Mesothelial cell of epicardium (in vitro differentiated cells): Measurements from ENCODE around the gene FADS3. TPM values are rescaled to one million over a fixed set of nuclear protein-coding genes. Genes with fewer than 3 reads are reported as not detected.

ENCODE experiments used
- DNase-seq, 2 experiments: peaks; one replicate each; pipeline ENCODE4 v3.0.0; 2021; ENCODE audit warnings: low spot score in 2 of 2; ENCODE audit not compliant: unreplicated experiment in 2 of 2
- H3K27ac Mint-ChIP-seq: 2 replicates; pipeline ENCODE4 v1.8.0; 2021; ENCODE audit warnings: mixed read lengths
- H3K27me3 Mint-ChIP-seq: 2 replicates; pipeline ENCODE4 v1.8.0; 2021; ENCODE audit warnings: low read depth, mixed read lengths
- H3K36me3 Mint-ChIP-seq: 2 replicates; pipeline ENCODE4 v1.8.0; 2021; ENCODE audit warnings: mixed read lengths
- H3K4me1 Mint-ChIP-seq: 2 replicates; pipeline ENCODE4 v1.8.0; 2021; ENCODE audit warnings: mixed read lengths
- H3K4me3 Mint-ChIP-seq: 2 replicates; pipeline ENCODE4 v1.8.0; 2021; ENCODE audit warnings: mild to moderate bottlenecking, moderate library complexity, mixed read lengths
- H3K9me3 Mint-ChIP-seq: 2 replicates; pipeline ENCODE4 v1.8.0; 2021; ENCODE audit warnings: mixed read lengths
- CTCF ChIP-seq: fragments of 200-600 bp; sonication (generic); IDR thresholded peaks from one replicate; pipeline ENCODE4 v1.5.0; 2021; ENCODE audit warnings: antibody characterized with exemption; ENCODE audit not compliant: unreplicated experiment
- total RNA-seq: library from RNA; stranded (reverse); gene quantifications from 3 replicates; pipeline ENCODE4 v1.2.1, GENCODE V29; 2021

Gene FADS3
- total RNA-seq, 1 donor from 2014 or later: 8.9 TPM

- no peaks in the 10 kb centered on the region for H3K9me3 Mint-ChIP-seq
- H3K36me3 Mint-ChIP-seq: no peaks in the 10 kb centered on the region
- TF ChIP-seq CTCF: peak; percentile 100
- peak; percentile 83 to 96 for DNase-seq
- no peaks in the 10 kb centered on the region for H3K27me3 Mint-ChIP-seq
- H3K4me1 Mint-ChIP-seq: peaks cover 3% of the 10 kb centered on the region
- no peak overlapping the region for H3K4me3 Mint-ChIP-seq
- H3K27ac Mint-ChIP-seq: no peak overlapping the region
These were observed 7.9 kb upstream of the FADS3 start for GRCh38 chr11:61899146-61899841.

GRCh38 chr11:61898247-61898582 is 6.9 kb upstream of the FADS3 start:
- no peaks in the 10 kb centered on the region for H3K36me3 Mint-ChIP-seq
- H3K4me3 Mint-ChIP-seq: no peak overlapping the region
- no peak overlapping the region for H3K27ac Mint-ChIP-seq
- DNase-seq: no peak
- peaks cover 3% of the 10 kb centered on the region for H3K4me1 Mint-ChIP-seq
- H3K9me3 Mint-ChIP-seq: no peaks in the 10 kb centered on the region
- no peak for TF ChIP-seq CTCF
- no peaks in the 10 kb centered on the region for H3K27me3 Mint-ChIP-seq

GRCh38 chr11:61897387-61898246 is 6.3 kb upstream of the FADS3 start:
- Mint-ChIP-seq H3K27ac (no peak overlapping the region), H3K9me3 (no peaks in the 10 kb centered on the region), H3K4me1 (peaks cover 3% of the 10 kb centered on the region), H3K27me3 (no peaks in the 10 kb centered on the region), H3K36me3 (no peaks in the 10 kb centered on the region), H3K4me3 (no peak overlapping the region)
- DNase-seq: peak; percentile 64 to 90
- peak; percentile 80 for TF ChIP-seq CTCF

GRCh38 chr11:61896665-61897386 is 5.5 kb upstream of the FADS3 start:
- no peak for DNase-seq
- Mint-ChIP-seq H3K4me1 (peaks cover 3% of the 10 kb centered on the region), H3K4me3 (no peak overlapping the region), H3K36me3 (no peaks in the 10 kb centered on the region), H3K27ac (no peak overlapping the region), H3K9me3 (no peaks in the 10 kb centered on the region), H3K27me3 (no peaks in the 10 kb centered on the region)
- TF ChIP-seq CTCF: no peak

- H3K27me3 Mint-ChIP-seq: peaks cover 2% of the 10 kb centered on the region
- no peak for TF ChIP-seq CTCF
- peaks cover 5% of the 10 kb centered on the region for H3K4me1 Mint-ChIP-seq
- H3K36me3 Mint-ChIP-seq: no peaks in the 10 kb centered on the region
- H3K4me3 Mint-ChIP-seq: no peak overlapping the region
- no peak for DNase-seq
- no peaks in the 10 kb centered on the region for H3K9me3 Mint-ChIP-seq
- no peak overlapping the region for H3K27ac Mint-ChIP-seq
These were observed 4.3 kb upstream of the FADS3 start for GRCh38 chr11:61895718-61896059.
